Esophagus squamous epithelium (tissue), 5 donors: ENCODE data around the gene SPATS2. TPM values are rescaled to one million over a fixed set of nuclear protein-coding genes. Genes with fewer than 3 reads are reported as not detected.

Experiments
- DNase-seq: peaks from one replicate; lab custom pipeline; 2025; lab: John Stamatoyannopoulos, UW
- H3K27ac ChIP-seq, 4 donors: fragments of 200-600 bp; sonication (generic); one replicate each; pipeline ENCODE4 v1.5.1; 2016 to 2019; ENCODE audit warnings: mild to moderate bottlenecking in 1 of 4
- H3K27me3 ChIP-seq, 4 donors: fragments of 200-600 bp; sonication (generic); 1 replicate in 3 of 4; 2 replicates in 1 of 4; pipeline versions ENCODE4 v1.5.1 to v1.6.0; 2017 to 2021; ENCODE audit warnings: antibody characterized with exemption in 1 of 4
- H3K36me3 ChIP-seq, 3 donors: fragments of 200-600 bp; sonication (generic); one replicate each; pipeline ENCODE4 v1.5.1; 2016 to 2019
- H3K4me1 ChIP-seq, 3 donors: fragments of 200-600 bp; sonication (generic); one replicate each; pipeline ENCODE4 v1.5.1; 2017 to 2019
- H3K4me3 ChIP-seq, 4 donors: fragments of 200-600 bp; sonication (generic); 1 replicate in 3 of 4; 2 replicates in 1 of 4; pipeline ENCODE4 v1.5.1; 2016 to 2019; ENCODE audit warnings: mild to moderate bottlenecking in 2 of 4, moderate library complexity in 1 of 4
- H3K9me3 ChIP-seq, 3 donors: fragments of 200-600 bp; sonication (generic); one replicate each; pipeline ENCODE4 v1.5.1; 2016 to 2019
- POLR2A ChIP-seq, 4 donors: fragments of 450-650 bp; IDR thresholded peaks; one replicate each; pipeline ENCODE4 v1.6.1; 2017; ENCODE audit warnings: antibody characterized with exemption in 4 of 4, mild to moderate bottlenecking in 4 of 4, moderate library complexity in 3 of 4
- WGBS, 2 donors: methylation state at CpG; one replicate each; pipeline ENCODE4 v1.1.5; 2018; 5-methylcytosine and 5-hydroxymethylcytosine counted together
- intact Hi-C: fragments of 100-400 bp; cut with DNase I; formaldehyde crosslinking; loops from one replicate; pipeline ENCODE4 v1.15.0; 2022
- total RNA-seq, 4 donors: library from RNA; depleted of rRNA; stranded (reverse); fragments of >200 nt; gene quantifications; one replicate each; pipeline ENCODE4 v1.1.0, GENCODE V29; 2016
- TF ChIP-seq, protein P1 (sequence below), 6 experiments: fragments of 450-650 bp in 4 of 6; fragments of 200-600 bp in 2 of 6; sonication (generic) in 2 of 6; IDR thresholded peaks; one replicate each; pipeline ENCODE4 v1.5.1; 2016 to 2019; ENCODE audit warnings: antibody characterized with exemption in 6 of 6, mild to moderate bottlenecking in 4 of 6, moderate library complexity in 4 of 6
- donor health status: DM: yes; HTN: yes; CAD: no.

Gene SPATS2
- total RNA-seq, 4 donors from 2014 or later, result 4.8 to 9.8 (median 8.5) TPM

DNA sequence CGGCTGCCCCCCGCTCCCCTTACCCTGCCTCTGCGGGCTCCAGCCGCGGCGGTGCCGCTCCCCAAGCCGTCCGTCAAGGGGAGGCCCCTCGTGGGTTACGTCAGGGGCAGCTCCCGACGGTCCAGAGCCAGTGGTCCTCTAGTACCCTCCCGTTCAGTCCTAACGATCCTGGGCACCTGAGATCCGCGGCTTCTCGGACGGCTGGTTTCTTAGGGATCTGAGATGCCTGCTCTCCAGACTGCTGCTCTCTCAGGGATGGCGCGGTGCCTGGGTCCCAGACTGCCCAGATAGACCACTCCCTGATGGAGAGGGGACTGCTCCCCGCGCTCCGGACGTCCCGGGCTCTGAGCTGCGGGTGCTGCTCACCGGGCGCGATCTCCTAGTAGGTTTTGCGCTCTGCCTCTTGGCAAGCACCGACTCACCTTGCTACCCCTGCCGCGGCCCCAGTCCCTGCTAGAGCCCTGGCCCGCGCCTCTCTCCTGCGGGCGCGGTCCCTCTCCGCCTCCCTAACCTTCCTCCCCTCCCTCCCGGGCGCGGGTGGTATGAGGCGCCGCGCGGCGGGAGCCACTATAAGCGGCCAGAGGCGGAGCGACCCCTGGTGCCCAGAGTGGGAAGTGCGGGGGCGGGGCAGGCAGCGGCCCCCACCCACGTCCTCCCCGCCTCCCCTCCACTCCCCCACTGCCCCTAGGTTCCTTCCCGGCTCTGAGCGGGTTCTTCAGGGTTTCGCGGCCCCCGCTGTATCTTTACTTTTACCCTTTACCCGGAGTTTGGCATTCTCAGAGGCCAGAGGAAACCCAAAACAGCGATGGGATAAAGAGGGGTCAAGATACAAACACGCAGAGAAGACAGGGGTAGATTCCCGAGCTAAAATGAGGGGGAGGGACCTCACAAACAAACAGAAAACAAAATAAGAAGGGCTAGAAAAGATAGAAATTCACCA lies 30.3 kb upstream of the SPATS2 start, which contains the start of gene C1QL4:
Gene C1QL4, minus strand, starts transcription at position 544 of the 940 bp plus-strand sequence. CDS start 711 bp downstream, outside the sequence.
- H3K9me3 ChIP-seq, result no peaks in the 10 kb centered on the region
- no peak for DNase-seq
- no peak within 1 kb of the TSS for H3K27ac ChIP-seq
- peaks cover 13 to 100% (median 28%) of the 10 kb centered on the region in 4 donors for H3K27me3 ChIP-seq
- 3 to 8% methylated on average over 10 to 17 of the region's 65 CpGs for WGBS, 2 donors
- intact Hi-C loops, result loop anchor here (5.0 kb wide), 1 partner anchor 45 kb away; no protein-coding TSS in a partner anchor
- peak within 1 kb of the TSS; percentile 24 to 65 (median 40) for H3K4me3 ChIP-seq
- H3K36me3 ChIP-seq, result no peaks in the 10 kb centered on the region
- no peak for TF ChIP-seq POLR2A (IDR thresholded peaks at IDR 0.05)
- TF ChIP-seq, protein P1, sequence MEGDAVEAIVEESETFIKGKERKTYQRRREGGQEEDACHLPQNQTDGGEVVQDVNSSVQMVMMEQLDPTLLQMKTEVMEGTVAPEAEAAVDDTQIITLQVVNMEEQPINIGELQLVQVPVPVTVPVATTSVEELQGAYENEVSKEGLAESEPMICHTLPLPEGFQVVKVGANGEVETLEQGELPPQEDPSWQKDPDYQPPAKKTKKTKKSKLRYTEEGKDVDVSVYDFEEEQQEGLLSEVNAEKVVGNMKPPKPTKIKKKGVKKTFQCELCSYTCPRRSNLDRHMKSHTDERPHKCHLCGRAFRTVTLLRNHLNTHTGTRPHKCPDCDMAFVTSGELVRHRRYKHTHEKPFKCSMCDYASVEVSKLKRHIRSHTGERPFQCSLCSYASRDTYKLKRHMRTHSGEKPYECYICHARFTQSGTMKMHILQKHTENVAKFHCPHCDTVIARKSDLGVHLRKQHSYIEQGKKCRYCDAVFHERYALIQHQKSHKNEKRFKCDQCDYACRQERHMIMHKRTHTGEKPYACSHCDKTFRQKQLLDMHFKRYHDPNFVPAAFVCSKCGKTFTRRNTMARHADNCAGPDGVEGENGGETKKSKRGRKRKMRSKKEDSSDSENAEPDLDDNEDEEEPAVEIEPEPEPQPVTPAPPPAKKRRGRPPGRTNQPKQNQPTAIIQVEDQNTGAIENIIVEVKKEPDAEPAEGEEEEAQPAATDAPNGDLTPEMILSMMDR (IDR thresholded peaks at IDR 0.05), result peak; percentile 68 to 99 (median 82)
- H3K4me1 ChIP-seq, result peaks cover 10 to 31% (median 15%) of the 10 kb centered on the region in 3 donors

DNA sequence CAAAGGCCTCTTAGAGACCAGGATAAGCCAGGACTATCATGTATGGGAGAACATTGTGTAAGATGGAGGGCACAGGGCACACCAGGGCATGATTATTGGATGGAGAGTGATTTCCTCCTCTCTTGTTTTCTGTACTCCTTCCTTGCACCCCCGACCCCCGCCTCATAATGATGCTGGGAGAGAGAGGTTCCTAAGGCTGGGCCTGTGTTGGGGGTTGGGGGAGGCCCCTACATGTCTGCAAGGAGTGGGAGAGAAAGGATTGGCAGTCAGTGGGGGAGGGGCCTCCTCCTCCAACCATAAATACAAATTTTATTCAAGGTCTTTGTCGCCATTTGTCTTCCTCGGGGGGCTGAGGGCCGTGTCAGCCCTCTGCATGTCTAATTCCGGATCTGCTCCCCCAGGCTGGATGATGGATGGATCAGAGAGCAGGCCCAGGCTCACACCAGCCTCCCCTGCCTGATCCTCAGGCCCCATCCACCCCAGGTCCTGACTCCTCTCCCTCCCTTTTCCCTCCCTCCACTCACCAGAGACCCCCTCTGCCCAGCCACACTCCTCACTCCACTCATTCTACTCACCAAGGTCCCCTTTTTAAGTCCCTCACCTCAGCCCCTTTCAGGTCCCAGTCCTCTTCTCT lies 28.3 kb upstream of the SPATS2 start:
- intact Hi-C loops, result loop anchor here (5.0 kb wide), 1 partner anchor 47 kb away; no protein-coding TSS in a partner anchor
- no peaks in the 10 kb centered on the region for H3K36me3 ChIP-seq
- H3K27me3 ChIP-seq, result peaks cover 13 to 100% (median 30%) of the 10 kb centered on the region in 4 donors
- 64 to 75% methylated on average over 6 of the region's 6 CpGs for WGBS, 2 donors
- no peak overlapping the region for H3K4me3 ChIP-seq
- TF ChIP-seq POLR2A (IDR thresholded peaks at IDR 0.05), result no peak
- TF ChIP-seq, protein P1 (IDR thresholded peaks at IDR 0.05), result no peak
- H3K4me1 ChIP-seq, result peaks cover 25 to 41% (median 30%) of the 10 kb centered on the region in 3 donors
- H3K27ac ChIP-seq, result no peak overlapping the region
- H3K9me3 ChIP-seq, result no peaks in the 10 kb centered on the region
- DNase-seq, result no peak

DNA sequence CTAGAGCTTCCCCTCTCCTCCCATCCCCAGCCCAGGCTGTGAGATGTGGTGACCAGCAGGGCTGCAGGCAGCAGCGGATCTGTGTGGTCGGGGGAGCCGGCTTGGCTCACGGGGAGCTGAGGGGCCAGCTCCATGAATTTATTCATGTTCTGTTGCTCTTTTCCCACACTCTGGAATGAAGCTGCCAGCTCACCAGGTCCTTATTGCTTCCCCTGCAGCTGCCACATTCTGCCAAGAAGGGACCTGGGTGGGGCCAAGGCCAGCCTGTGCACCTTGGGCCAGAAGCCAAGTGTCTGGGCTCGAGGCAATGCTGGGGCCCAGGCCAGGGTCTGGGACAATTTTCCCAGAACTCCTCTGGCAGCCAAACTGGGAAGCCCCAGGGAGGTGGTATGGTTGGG lies 27.8 kb upstream of the SPATS2 start:
- peaks cover 13 to 100% (median 29%) of the 10 kb centered on the region in 4 donors for H3K27me3 ChIP-seq
- intact Hi-C loops, result loop anchor here (5.0 kb wide), 1 partner anchor 47 kb away; no protein-coding TSS in a partner anchor

DNA sequence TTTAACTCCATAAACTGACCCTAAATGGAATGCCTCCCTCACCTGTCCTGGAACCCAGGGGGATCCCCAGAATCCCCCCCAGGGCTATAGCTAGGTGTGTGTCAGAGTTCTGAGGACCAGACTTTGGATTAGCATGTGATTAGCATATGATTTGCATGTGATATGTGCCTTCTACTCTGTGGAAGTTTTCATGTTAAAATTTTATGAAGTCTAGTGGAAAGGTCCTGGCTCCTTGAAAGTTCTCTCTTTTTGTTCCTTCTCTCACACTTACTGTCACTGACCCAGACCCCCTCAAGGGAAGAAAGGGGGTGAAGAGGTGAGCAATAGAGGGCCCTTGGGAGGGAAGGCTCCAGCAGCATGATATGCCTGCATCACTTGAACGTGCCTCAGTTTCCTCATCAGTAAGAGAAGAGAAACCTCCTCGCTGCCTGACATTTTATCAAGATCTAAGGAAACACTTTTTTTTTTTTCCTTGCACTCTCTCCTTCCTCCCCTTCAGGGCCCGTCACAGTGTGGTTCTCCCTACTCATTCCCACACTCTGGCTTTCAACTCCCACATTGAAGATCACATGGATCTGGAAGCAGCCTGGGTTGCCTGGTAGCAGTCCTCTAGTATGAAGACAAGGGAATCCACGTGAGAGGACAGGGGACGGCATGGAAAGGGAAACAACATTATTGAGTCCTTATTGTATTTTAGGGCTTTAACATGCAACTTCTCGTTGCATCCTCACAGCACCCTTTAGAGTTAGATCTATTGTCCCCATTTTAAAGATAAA lies 27.0 kb upstream of the SPATS2 start:
- no peaks in the 10 kb centered on the region for H3K9me3 ChIP-seq
- DNase-seq, result no peak
- intact Hi-C loops, result no loop called here

More for the DNA sequence above, 27.8 kb upstream of the SPATS2 start:
- DNase-seq, result no peak
- Histone ChIP-seq H3K36me3 (no peaks in the 10 kb centered on the region), H3K4me1 (peaks cover 25 to 43% (median 30%) of the 10 kb centered on the region in 3 donors), H3K9me3 (no peaks in the 10 kb centered on the region), H3K27ac (no peak overlapping the region), H3K4me3 (no peak overlapping the region)
- TF ChIP-seq, protein P1 (IDR thresholded peaks at IDR 0.05), result no peak
- TF ChIP-seq POLR2A (IDR thresholded peaks at IDR 0.05), result no peak
- WGBS, 2 donors, result 45 to 49% methylated on average over 4 to 5 of the region's 5 CpGs

More for the DNA sequence above, 27.0 kb upstream of the SPATS2 start:
- no peak overlapping the region for H3K4me3 ChIP-seq
- H3K36me3 ChIP-seq, result no peaks in the 10 kb centered on the region
- H3K27ac ChIP-seq, result no peak overlapping the region
- 56 to 64% methylated on average over 6 of the region's 6 CpGs for WGBS, 2 donors
- TF ChIP-seq, protein P1 (IDR thresholded peaks at IDR 0.05), result no peak
- TF ChIP-seq POLR2A (IDR thresholded peaks at IDR 0.05), result no peak
- peaks cover 29 to 50% (median 36%) of the 10 kb centered on the region in 3 donors for H3K4me1 ChIP-seq
- H3K27me3 ChIP-seq, result peaks cover 21 to 100% (median 31%) of the 10 kb centered on the region in 4 donors
